ENCODE data around the gene BPNT1.
A peak's percentile ranks its signal among the peaks of the same experiment; 100 is the strongest.

BPNT1 gene

DNA sequence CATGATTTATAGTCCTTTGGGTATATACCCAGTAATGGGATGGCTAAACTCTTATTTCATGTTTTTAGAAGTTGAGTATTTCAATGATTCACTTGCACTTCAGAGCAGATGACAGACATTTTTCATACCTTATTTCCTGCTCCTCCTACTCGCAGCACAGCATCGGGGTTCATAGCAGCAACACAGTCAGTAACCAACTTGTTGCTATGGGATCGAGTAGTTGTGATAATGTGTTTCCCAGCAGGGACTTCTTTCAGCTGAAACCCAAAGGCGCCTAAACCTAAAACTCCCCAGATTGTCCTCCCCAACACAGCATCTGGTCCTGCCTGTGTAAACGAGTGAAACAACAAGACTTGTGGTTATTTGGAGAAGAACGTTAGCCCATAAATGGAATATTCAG is 27.0 kb downstream of the BPNT1 start:
- Mint-ChIP-seq H3K4me3 (no peak overlapping the region), H3K4me1 (no peaks in the 10 kb centered on the region), H3K27ac (no peak overlapping the region), H3K36me3 (ENCODE audit: low read depth) (peaks cover 48% of the 10 kb centered on the region), H3K9me3 (no peaks in the 10 kb centered on the region), H3K27me3 (ENCODE audit: low read depth) (no peaks in the 10 kb centered on the region)
- TF ChIP-seq, protein P1, sequence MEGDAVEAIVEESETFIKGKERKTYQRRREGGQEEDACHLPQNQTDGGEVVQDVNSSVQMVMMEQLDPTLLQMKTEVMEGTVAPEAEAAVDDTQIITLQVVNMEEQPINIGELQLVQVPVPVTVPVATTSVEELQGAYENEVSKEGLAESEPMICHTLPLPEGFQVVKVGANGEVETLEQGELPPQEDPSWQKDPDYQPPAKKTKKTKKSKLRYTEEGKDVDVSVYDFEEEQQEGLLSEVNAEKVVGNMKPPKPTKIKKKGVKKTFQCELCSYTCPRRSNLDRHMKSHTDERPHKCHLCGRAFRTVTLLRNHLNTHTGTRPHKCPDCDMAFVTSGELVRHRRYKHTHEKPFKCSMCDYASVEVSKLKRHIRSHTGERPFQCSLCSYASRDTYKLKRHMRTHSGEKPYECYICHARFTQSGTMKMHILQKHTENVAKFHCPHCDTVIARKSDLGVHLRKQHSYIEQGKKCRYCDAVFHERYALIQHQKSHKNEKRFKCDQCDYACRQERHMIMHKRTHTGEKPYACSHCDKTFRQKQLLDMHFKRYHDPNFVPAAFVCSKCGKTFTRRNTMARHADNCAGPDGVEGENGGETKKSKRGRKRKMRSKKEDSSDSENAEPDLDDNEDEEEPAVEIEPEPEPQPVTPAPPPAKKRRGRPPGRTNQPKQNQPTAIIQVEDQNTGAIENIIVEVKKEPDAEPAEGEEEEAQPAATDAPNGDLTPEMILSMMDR (IDR thresholded peaks at IDR 0.05; ENCODE audit: unreplicated experiment in 3 of 3): no peak

DNA sequence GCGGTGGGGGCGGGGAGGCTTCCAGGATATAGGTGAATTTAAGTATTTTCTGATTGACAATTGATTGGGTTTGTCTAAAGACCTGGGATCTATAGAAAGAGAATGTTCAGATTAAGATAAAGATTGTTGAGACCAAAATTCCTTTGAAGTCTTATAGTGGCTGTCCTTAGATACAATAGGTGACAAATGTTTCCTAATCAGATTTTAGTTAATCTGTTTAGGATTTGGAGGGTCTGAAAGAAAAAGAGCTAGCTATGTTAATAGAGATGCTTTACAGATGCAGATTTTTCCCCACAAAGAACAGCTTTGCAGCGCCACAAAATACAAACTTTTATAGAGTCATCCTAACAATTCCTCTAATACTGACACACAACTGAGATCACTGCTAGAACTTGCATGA is 28.7 kb downstream of the BPNT1 start:
- H3K9me3 Mint-ChIP-seq: no peaks in the 10 kb centered on the region
- no peak overlapping the region for H3K4me3 Mint-ChIP-seq
- no peaks in the 10 kb centered on the region for H3K4me1 Mint-ChIP-seq
- H3K27me3 Mint-ChIP-seq (ENCODE audit: low read depth): no peaks in the 10 kb centered on the region
- peaks cover 52% of the 10 kb centered on the region for H3K36me3 Mint-ChIP-seq (ENCODE audit: low read depth)
- TF ChIP-seq, protein P1 (IDR thresholded peaks at IDR 0.05; ENCODE audit: unreplicated experiment in 3 of 3): no peak
- H3K27ac Mint-ChIP-seq: no peak overlapping the region

GRCh38 chr1:220056374-220056773 is 33.2 kb downstream of the BPNT1 start:
- Mint-ChIP-seq H3K9me3 (no peaks in the 10 kb centered on the region), H3K4me1 (no peaks in the 10 kb centered on the region), H3K27ac (no peak overlapping the region), H3K27me3 (ENCODE audit: low read depth) (no peaks in the 10 kb centered on the region), H3K4me3 (no peak overlapping the region), H3K36me3 (ENCODE audit: low read depth) (peaks cover 35% of the 10 kb centered on the region)
- TF ChIP-seq, protein P1 (IDR thresholded peaks at IDR 0.05; ENCODE audit: unreplicated experiment in 3 of 3): no peak

GRCh38 chr1:220046052-220046930 is 43.3 kb downstream of the BPNT1 start, which contains the start of gene EPRS1:
TSS of gene EPRS1 (minus strand) at chr1:220046505. CDS start at chr1:220046388, 117 bp downstream.
- Mint-ChIP-seq H3K4me3 (peak within 1 kb of the TSS; percentile 92 to 93 (median 93)), H3K27me3 (ENCODE audit: low read depth) (no peaks in the 10 kb centered on the region), H3K4me1 (peaks cover 19% of the 10 kb centered on the region), H3K27ac (peak within 1 kb of the TSS; percentile 81 to 94 (median 92)), H3K36me3 (ENCODE audit: low read depth) (no peaks in the 10 kb centered on the region), H3K9me3 (no peaks in the 10 kb centered on the region)
- TF ChIP-seq, protein P1 (IDR thresholded peaks at IDR 0.05; ENCODE audit: unreplicated experiment in 3 of 3): peak; percentile 70 to 83 (median 78)

- Mint-ChIP-seq H3K4me1 (peaks cover 19% of the 10 kb centered on the region), H3K27me3 (ENCODE audit: low read depth) (no peaks in the 10 kb centered on the region), H3K4me3 (peak overlapping the region; percentile 92 to 93 (median 93)), H3K27ac (peak overlapping the region; percentile 81 to 94 (median 92)), H3K9me3 (no peaks in the 10 kb centered on the region), H3K36me3 (ENCODE audit: low read depth) (no peaks in the 10 kb centered on the region)
- TF ChIP-seq, protein P1 (IDR thresholded peaks at IDR 0.05; ENCODE audit: unreplicated experiment in 3 of 3): no peak
Measured at GRCh38 chr1:220045356-220046051, 44.1 kb downstream of the BPNT1 start.

Measured in nephron (organoid).